ACHN (cell line): ENCODE data around the gene PRCC.

ENCODE experiments used
- DNase-seq: peaks from one replicate; pipeline ENCODE4 v3.0.0-alpha.2; 2015
- in situ Hi-C: cut with HindIII; loops from 2 replicates; pipeline ENCODE4 v1.10.0; 2017; ENCODE audit warnings: low sequenced_read_pairs, low pct_ligation_motif_present, low pct_unique_long_range_greater_than_20kb

Gene PRCC

DNA sequence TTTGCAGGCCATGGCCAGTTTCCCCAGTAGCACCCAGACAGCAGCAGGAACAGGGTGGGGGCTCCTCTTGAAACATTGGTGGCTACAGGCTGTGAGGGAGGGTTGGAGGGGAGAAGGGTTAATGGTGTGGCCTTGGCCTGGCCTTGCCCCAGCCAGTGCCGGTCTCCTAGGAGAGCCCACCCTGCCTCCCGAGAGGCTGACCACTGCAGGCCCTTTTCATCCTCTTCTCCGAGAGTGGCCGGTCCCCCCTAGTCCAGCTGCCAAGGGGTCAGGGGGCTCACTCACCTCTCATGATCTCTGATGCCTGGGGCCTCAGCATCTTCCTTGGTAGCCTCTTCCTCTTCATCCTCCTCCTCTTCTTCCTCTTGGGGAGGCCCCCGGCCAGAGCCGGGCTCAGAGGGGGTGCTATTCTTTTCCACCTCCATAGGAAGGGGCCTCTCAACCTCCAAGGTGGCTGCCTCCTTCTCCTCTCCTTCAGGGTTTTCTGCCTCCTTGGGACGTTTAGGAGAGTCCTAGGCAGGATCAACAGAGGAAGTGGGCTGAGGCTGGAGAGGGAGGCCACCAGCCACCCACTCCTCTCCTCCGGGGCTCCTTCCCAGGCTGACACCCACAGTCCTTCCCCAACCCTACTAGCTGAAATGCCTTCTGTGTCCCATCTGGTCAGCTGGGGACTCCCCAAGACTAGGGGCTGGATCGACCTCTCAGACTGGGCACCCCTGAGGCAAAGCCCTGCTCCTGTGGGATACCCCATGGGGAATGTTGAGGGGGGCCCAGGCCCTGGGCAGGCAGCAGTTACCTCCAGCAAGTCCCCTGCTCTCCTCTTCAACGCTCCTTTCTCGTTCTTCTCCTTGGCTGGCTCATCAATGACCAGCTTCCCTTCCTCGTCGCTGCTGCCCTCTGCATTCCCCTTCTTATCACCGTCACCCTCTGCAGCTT is 23.7 kb upstream of the PRCC start:
- no peak for DNase-seq
- in situ Hi-C loops, result no loop called here

- in situ Hi-C loops, result no loop called here
These were observed 23.0 kb upstream of the PRCC start for GRCh38 chr1:156744344-156744743.

GRCh38 chr1:156744786-156745419 is 22.4 kb upstream of the PRCC start:
- in situ Hi-C loops, result no loop called here
- DNase-seq, result no peak

More at GRCh38 chr1:156744344-156744743, 23.0 kb upstream of the PRCC start:
- DNase-seq, result no peak

GRCh38 chr1:156745881-156746280 is 21.5 kb upstream of the PRCC start:
- no peak for DNase-seq
- in situ Hi-C loops, result no loop called here

DNA sequence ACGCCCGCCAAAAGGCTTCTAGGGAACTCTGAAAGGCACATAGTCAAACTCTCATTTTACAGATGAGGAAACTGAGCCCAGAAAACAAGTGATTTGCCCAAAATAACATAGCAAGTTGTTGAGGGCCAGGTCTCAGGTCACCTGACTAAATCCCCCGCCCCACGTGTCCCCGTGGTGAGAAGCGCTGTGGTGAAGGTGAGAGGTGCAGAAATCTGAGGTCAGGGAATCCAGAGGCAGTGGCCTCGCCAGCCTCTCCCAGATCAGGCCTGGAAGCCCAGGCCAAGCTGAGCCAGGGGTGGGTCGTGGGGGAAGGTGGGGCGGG is 21.0 kb upstream of the PRCC start:
- in situ Hi-C loops, result no loop called here
- DNase-seq, result no peak

DNA sequence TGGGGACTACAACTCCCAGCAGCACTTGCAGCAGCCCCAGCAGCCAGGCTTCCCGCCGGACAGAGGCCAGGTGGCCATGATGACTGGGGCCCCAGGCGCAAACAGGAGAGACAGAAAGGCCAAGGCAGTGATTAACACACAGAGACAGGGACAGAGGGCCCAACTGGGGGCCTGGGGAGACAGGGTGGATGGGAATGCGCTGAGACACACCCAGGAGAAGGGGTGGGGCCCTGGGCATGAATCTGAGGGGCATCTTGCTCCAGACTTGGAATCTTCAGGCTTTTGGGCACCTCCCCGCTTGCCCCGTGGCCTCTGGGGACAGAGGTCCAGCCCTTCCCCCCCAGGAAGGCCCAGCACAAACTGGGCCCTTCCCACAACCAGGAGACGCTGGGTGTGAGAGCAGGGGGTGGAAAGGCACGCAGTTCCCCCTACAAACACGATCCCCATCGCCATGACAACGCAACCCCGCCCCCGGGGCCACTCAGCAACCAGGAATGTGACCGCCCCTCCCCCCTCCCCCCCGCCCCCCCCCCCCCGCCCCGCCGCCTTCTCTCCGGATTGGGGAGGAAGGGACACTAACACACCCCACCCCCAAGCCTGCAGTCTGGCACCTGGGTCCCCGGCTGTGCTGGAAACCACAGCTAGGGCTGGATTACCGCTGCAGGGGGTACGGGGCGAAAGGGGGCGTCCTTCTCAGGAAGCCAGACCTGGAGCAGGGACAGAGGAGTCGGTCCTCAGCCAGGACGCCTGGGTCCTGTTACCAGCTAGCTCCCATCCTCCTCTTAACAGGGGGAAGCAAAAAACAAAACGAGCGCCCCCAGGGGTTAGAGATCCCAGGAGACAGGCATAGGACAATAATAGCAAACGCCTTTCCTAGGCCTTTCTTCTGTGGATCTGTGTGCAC is 20.4 kb upstream of the PRCC start:
- in situ Hi-C loops, result no loop called here
- DNase-seq, result peak; percentile 92

- DNase-seq, result no peak
- in situ Hi-C loops, result no loop called here
These were observed 19.3 kb upstream of the PRCC start for GRCh38 chr1:156747742-156748669.

- in situ Hi-C loops, result no loop called here
- peak; percentile 77 for DNase-seq
These were observed 18.5 kb upstream of the PRCC start for GRCh38 chr1:156748670-156749418.

DNA sequence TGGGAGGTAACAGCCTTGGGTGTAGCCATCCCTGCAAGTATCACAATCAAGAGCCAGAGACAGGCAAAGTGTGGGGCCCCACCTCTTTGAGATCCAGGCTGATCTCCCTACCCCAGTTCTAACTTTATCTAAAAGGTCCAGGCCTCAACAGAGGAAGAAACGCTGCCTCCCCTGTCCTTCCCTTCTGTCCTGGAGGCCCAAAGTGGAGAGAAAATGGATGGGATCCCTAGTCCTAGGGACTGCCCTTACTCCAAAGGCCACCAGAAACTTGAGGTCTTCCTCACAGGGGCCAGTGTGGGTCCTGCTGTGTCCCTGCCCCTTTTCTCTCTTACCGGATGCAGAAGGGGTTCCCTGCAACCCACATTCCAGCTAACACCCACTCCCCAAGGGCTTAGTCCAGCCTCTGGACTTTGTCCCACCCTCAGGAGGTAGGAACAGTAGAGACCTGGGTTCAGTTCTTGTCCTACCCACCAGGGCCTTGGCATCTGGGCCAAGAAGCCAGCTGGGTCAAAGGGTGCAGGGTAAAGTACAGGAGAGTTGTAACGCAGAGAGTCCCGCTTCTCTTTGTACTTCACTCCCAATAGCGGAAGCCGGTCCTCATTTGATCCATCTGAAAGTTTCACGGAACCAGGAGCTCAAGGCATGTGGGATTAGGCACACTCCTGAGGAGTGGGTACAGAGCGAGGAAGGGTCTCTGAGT is 17.8 kb upstream of the PRCC start:
- in situ Hi-C loops, result no loop called here
- peak; percentile 27 for DNase-seq

DNA sequence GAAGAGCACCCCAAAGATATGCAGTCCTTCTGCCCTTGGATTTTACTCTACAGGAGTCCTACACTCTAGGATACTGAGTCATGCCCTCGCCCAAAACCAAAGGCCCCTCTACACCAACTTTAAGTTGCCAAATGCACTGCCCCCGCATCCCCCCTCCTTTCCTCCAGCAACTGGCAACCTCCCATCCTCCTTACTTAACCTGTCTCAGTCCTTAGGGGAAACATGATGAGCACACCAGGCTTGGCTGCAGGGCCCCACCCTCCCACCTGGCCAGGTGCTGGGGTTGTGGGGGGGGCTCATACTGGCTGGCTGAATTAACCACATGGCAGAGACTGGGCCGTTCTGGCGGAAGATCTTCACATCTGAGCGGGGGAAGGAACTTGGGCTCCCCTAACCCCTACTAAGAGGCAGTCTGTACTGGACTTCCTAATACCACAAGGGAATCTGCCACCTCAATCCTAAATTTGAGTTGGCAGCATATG is 17.1 kb upstream of the PRCC start:
- in situ Hi-C loops, result no loop called here
- DNase-seq, result peak; percentile 37

DNA sequence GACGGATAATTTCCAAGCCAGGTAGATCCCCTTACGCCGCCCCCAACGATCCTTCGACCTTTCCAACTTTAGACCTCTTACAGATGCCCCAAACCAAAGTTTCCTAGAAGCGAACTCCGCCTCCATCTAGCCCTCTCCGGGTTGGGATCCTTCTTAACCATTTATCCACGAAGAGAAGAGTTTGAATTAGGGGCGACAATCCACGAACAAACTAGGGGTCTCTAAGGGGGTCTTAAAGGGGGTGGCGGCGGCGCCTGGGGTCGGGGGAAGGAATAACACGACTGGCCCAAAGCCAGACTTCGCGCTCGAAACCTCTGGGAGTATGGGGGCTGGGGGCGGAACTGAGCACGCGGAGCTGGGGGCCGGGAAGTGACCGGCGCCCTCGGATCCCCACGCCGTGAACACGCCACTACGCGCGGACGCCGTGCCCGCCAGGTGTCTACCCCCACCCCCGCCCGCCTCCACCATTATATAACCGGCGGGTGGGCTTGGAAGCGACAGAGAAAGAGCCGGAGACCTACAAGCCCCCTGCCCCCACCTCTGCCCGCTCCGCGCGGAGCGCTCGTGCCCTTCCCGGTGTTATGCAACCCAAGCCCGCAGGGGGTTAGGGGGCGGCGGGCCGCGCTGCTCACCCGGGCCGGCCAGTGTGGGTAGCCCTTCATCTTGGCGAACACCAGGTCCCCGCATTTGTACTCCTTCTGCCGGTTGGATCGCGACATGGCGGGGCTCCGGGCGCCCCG is 16.5 kb upstream of the PRCC start:
- DNase-seq, result peak; percentile 41
- in situ Hi-C loops, result no loop called here

- in situ Hi-C loops, result no loop called here
These were observed 15.9 kb upstream of the PRCC start, which contains the start of gene HDGF for GRCh38 chr1:156751451-156751756. TSS of gene HDGF (minus strand) at chr1:156751675. CDS start at chr1:156751429, 246 bp downstream.

DNA sequence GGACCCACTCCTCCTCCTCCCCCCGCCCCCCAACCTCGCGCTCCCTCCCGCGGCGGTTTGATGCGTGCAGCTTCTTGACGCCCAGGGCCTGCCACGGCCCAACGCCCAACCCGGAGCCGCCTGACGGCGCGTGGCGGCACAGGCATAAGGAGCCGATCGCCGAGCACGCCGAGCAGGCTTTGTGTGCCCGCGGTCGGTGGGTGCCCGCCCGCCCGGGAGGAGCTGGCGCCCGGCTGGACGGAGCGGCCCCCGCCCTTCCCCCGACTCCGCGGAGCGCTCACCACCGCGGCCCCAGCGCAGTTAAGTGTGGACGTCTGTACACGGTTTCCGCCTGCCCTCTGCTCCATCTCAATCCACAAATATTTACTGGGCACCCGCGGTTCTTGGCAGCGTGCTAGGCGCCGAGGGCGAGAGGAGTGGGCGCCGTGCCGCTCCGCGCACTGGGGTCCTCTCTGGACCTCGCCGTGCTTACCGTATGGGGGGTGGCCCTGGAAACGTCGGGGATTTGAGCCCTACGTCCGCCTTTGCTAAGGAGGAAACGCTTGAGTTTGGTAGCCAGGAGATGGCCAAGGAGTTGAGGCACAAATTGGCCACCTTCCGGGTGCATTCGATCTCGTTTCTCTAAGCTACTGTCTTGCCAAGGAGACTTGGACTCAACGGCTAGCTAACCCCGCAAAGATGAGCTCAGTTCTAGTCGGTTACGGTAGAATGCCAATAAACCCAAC is 15.4 kb upstream of the PRCC start:
- peak; percentile 97 for DNase-seq
- in situ Hi-C loops, result no loop called here

More at GRCh38 chr1:156751451-156751756, 15.9 kb upstream of the PRCC start, which contains the start of gene HDGF:
- no peak for DNase-seq

GRCh38 chr1:156752843-156753482 is 14.4 kb upstream of the PRCC start:
- in situ Hi-C loops, result no loop called here
- no peak for DNase-seq

- no peak for DNase-seq
- in situ Hi-C loops, result no loop called here
These were observed 13.1 kb upstream of the PRCC start for GRCh38 chr1:156754219-156754618.
